GM08714 (cell line): ENCODE data around the gene MEGF8.

ENCODE experiments used
- H3K4me3 ChIP-seq: fragments of 200-500 bp; sonication (Bioruptor generic); 2 replicates; pipeline ENCODE4 v1.5.1; 2014; ENCODE audit warnings: mild to moderate bottlenecking, low read length, inconsistent platforms
- ZNF274 ChIP-seq: IDR thresholded peaks from 2 replicates; pipeline ENCODE4 v1.6.1; 2012; ENCODE audit warnings: mild to moderate bottlenecking, low read depth, low read length

MEGF8 gene

DNA sequence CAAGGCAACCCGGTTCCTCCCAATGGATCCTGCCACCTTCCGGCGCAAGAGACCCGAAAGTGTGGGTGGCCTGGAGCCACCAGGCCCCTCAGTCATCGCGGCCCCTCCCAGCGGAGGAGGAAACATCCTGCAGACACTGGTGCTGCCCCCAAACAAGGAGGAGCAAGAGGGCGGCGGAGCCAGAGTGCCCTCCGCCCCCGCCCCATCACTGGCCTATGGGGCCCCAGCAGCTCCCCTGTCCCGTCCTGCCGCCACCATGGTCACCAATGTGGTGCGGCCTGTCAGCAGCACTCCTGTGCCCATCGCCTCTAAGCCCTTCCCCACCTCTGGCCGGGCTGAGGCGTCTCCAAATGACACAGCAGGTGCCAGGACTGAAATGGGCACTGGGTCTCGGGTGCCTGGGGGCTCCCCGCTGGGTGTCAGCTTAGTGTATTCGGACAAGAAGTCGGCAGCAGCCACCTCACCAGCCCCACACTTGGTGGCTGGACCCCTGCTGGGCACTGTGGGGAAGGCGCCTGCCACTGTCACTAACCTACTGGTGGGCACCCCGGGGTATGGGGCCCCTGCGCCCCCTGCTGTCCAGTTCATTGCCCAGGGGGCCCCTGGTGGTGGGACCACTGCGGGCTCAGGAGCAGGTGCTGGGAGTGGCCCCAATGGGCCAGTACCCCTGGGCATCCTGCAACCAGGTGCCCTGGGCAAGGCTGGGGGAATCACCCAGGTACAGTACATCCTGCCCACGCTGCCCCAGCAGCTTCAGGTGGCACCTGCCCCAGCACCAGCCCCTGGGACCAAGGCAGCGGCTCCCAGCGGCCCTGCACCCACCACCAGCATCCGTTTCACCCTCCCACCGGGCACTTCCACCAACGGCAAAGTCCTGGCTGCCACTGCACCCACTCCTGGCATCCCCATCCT, 34.7 kb upstream of the MEGF8 start:
- TF ChIP-seq ZNF274: no peak
- no peak overlapping the region for H3K4me3 ChIP-seq

GRCh38 chr19:42291435-42291810, 34.0 kb upstream of the MEGF8 start:
- no peak overlapping the region for H3K4me3 ChIP-seq
- no peak for TF ChIP-seq ZNF274

DNA sequence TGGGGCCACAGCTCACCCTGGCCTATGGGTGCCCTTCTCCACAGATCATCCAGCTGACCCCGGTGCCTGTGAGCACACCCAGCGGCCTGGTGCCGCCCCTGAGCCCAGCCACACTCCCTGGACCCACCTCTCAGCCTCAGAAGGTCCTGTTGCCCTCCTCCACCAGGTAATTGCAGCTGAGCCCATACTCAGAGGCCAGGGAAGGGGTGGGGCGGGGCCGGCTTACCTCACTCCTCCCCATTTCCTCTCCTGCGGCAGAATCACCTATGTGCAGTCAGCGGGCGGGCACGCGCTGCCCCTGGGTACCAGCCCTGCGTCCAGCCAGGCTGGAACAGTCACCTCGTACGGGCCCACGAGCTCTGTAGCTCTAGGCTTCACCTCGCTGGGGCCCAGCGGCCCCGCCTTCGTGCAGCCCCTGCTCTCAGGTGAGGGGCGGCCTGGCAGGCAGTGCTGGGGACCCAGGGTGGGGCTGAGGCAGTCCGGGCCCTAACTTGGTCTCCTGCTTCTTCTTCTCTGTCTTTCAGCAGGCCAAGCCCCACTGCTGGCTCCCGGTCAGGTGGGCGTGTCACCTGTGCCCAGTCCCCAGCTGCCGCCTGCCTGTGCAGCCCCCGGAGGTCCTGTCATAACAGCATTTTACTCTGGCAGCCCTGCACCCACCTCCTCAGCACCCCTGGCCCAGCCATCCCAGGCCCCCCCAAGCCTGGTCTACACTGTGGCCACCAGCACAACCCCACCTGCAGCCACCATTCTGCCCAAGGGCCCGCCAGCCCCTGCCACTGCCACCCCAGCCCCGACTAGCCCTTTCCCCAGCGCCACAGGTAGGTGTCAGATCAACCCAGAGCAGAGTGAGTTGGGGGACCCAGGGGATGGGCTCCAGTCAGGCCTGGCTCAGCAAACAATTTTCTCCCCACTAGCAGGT, 33.1 kb upstream of the MEGF8 start:
- no peak for TF ChIP-seq ZNF274
- H3K4me3 ChIP-seq: no peak overlapping the region

DNA sequence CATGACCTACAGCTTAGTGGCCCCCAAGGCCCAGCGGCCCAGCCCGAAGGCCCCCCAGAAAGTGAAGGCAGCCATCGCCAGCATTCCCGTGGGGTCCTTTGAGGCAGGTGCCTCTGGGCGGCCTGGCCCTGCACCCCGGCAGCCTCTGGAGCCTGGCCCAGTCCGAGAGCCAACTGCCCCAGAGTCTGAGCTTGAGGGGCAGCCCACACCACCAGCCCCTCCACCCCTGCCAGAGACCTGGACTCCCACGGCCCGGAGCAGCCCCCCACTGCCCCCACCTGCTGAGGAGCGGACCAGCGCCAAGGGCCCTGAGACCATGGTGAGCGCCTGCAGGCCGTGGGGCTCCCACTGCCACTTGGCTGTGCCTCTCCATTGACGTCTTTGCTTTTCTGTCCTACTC, 32.5 kb upstream of the MEGF8 start:
- TF ChIP-seq ZNF274: no peak
- no peak overlapping the region for H3K4me3 ChIP-seq

DNA sequence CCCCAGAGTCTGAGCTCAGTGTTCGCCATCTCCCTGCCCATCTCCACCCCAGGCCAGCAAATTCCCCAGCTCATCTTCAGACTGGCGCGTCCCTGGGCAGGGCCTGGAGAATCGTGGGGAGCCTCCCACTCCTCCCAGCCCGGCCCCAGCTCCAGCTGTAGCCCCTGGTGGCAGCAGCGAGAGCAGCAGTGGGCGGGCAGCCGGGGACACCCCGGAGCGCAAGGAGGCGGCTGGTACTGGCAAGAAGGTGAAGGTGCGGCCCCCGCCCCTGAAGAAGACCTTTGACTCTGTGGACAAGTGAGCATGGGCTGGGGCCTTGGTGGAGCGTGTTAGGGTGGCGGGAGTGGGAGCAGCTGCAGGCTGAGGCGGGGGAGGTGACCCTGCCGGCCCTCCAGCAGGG, 31.9 kb upstream of the MEGF8 start:
- no peak overlapping the region for H3K4me3 ChIP-seq
- no peak for TF ChIP-seq ZNF274

DNA sequence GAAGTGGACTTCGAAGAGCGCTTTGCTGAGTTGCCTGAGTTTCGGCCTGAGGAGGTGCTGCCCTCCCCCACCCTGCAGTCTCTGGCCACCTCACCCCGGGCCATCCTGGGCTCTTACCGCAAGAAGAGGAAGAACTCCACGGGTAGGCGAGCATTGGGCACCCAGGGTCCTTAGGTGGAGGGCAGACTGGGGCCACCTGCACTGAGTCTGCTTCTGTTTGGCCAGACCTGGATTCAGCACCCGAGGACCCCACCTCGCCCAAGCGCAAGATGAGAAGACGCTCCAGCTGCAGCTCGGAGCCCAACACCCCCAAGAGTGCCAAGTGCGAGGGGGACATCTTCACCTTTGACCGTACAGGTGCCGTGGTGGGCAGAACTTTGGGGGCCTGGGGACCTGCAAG, 31.5 kb upstream of the MEGF8 start:
- no peak for TF ChIP-seq ZNF274
- no peak overlapping the region for H3K4me3 ChIP-seq

DNA sequence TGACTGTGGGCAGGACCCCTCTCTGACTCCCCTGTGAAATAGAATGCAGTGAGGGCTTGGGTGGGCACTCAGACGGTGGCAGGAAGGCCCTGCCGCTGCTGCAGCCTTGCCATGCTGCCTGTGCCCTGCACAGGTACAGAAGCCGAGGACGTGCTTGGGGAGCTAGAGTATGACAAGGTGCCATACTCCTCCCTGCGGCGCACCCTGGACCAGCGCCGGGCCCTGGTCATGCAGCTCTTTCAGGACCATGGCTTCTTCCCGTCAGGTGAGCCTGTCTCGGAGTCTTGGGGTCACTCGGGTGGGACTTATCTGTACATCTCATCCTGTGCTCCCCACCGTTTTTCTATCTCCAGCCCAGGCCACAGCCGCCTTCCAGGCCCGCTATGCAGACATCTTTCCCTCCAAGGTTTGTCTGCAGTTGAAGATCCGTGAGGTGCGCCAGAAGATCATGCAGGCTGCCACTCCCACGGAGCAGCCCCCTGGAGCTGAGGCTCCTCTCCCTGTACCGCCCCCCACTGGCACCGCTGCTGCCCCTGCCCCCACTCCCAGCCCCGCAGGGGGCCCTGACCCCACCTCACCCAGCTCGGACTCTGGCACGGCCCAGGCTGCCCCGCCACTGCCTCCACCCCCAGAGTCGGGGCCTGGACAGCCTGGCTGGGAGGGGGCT, 30.8 kb upstream of the MEGF8 start:
- no peak for TF ChIP-seq ZNF274
- H3K4me3 ChIP-seq: no peak overlapping the region

DNA sequence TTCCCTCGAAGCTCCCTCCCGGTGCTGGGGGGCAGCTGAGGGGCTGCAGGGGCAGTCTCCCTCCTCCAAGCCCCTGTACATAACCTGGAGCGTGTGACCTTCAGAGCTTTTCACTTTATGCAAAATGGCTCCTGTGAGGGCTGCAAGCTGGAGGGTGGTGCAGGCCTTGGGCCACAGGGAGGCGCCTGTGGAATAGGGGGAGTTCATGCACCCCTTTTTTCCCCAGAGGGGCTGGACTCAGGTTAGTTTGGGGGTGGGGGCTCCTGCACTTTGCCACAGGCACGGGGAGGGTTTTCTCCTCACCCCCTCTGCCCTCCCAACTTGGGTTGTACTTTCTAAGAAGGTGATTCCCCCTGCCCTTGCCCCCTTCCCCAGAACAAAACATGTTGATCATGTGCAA, 30.1 kb upstream of the MEGF8 start:
- TF ChIP-seq ZNF274: no peak
- no peak overlapping the region for H3K4me3 ChIP-seq

DNA sequence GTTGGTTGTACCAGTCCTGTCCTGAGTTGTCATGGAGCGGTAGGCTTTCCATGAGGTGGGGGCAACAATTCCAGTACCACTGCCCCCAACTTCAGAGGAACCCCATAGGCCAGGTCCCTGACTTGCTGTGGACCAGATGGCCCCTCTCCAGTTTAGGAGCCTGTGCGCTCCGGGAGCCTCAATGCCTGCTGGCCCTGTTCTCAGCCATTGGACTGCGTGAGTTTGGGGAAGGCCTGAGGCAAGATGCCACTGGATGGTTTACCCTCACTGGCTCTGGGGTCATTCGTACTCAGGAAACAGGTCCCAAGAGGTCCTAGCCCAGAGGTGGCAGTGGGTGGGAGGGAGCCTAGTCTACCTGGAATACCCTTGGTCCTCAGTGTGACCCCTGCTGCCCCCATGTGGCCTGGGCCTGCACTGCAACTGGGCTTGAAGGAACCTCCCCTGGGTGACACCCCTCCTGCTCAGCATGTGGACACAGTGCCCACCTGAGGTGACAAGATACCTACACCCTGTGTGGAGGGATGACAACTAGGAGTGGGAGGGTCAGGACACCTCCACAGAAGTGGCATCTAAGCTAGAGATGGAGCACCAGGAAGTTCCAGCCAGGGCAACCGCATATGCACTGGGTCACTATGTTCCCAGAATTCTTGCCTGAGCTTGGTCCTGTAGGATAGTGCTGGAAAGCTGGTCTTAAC, 29.5 kb upstream of the MEGF8 start:
- no peak for TF ChIP-seq ZNF274
- no peak overlapping the region for H3K4me3 ChIP-seq

- H3K4me3 ChIP-seq: no peak overlapping the region
- TF ChIP-seq ZNF274: no peak
These were observed 28.4 kb upstream of the MEGF8 start for GRCh38 chr19:42297039-42297438.

- peak within 1 kb of the TSS; percentile 83 for H3K4me3 ChIP-seq
- TF ChIP-seq ZNF274: no peak
These were observed 23.7 kb upstream of the MEGF8 start, which contains the start of gene PRR19 for GRCh38 chr19:42301646-42302203. PRR19 (plus strand) TSS chr19:42302132; CDS start chr19:42309585, 7,453 bp downstream.

DNA sequence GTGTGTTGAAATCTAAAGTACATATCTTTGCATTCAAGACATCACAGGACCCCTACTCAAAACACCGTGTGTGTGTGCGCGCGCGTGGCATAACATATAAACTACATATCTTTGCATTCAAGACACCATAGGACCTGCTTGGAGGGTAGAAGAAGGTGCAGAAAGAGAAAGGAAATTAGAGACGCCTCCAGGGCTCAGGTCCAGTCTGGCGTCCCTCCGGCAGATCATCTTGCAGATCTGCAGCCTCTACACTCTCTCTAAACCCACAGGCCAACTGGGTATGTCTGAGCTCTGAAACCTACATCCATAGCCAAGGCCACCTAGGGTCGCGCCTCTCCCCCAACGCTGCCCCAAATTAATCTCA, 22.4 kb upstream of the MEGF8 start:
- TF ChIP-seq ZNF274: no peak
- peak overlapping the region; percentile 29; the same call in 1 of the 2 replicates for H3K4me3 ChIP-seq

DNA sequence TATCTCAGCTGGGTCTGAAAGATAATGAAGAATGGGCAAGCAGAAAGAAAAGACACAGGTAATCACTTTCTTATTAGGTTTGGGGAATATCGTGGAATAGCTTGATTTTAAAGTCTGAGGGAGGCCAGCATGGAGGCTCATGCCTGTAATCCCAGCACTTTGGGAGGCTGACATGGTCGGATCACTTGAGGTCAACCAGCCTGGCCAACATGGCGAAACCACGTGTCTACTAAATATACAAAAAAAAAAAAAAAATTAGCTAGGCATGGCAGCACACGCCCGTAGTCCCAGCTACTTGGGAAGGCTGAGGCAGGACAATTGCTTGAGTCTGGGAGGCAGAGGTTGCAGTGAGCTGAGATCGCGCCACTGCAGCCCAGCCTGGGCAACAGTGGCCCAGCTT, 21.6 kb upstream of the MEGF8 start:
- TF ChIP-seq ZNF274: no peak
- no peak overlapping the region for H3K4me3 ChIP-seq

DNA sequence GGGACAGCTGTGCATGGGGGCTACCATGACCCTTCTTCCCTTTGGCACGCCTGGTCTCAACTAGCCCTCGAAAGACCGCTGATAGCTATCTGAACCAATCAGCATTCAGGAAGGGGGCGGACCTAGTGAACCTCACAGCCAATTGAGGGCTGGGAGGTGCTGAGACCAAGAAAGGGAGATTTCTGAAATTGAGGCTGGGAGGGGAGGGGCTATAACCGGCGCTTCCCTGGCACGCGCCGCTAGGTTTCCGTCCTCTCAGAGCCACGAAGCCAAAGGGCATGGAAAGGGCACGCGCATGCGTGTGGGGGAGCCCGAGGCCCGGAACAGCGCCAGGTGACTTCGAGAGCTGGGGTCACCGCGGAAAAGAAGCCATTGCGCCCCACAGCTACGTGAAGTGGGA, 18.8 kb upstream of the MEGF8 start:
- TF ChIP-seq ZNF274: no peak
- H3K4me3 ChIP-seq: no peak overlapping the region
